Islet precursor cell (in vitro differentiated cells): ENCODE results near the gene NTM.
A peak's percentile ranks its signal among the peaks of the same experiment; 100 is the strongest.

Source experiments
- DNase-seq: peaks from one replicate; pipeline ENCODE4 v3.0.0-alpha.2; 2018

NTM gene

DNA sequence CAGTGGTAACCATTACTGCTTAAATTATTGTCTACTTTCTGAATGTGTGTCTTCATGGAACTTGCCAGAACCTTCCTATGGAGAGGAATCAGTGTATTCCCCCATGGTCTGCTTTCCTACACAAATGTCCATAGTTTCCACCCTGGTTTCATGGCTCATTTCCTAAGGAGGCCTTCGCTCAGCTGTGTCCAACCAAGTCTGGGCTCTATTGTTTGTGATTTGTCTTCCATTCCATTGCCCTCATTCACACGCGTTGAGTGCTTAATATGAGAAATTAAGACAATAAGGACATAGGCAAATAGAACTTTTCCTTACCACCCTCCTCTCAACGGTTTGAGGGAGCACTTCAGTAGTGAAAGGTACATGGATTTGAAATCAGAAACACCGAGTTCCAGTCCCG, 510.6 kb downstream of the NTM start:
- DNase-seq: no peak

DNA sequence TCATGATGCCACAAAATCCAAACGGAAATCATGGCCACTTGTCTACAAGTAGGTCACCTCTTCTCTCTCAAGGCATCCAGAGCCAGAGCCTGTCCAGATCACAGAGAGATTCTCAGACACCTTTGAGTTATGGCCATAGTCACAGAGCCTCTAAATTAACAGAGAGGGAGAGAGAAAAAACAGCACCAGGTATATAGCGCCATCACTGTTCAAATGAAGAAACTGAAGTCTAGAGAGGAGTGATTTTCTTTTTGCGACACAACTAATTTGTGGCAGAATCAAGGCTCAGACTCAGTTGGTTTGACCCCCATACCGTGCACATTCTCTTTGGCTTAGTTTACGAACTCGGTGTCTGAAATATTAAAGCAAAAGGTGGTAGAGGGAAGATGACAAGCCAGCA, 512.9 kb downstream of the NTM start:
- no peak for DNase-seq

- no peak for DNase-seq
Observed at GRCh38 chr11:131884461-131885073, 514.2 kb downstream of the NTM start.

- DNase-seq: no peak
Observed at GRCh38 chr11:131885431-131885830, 515.0 kb downstream of the NTM start.

GRCh38 chr11:131886201-131886600, 515.8 kb downstream of the NTM start:
- DNase-seq: no peak

- DNase-seq: no peak
Observed at GRCh38 chr11:131888230-131888855, 517.9 kb downstream of the NTM start.

DNA sequence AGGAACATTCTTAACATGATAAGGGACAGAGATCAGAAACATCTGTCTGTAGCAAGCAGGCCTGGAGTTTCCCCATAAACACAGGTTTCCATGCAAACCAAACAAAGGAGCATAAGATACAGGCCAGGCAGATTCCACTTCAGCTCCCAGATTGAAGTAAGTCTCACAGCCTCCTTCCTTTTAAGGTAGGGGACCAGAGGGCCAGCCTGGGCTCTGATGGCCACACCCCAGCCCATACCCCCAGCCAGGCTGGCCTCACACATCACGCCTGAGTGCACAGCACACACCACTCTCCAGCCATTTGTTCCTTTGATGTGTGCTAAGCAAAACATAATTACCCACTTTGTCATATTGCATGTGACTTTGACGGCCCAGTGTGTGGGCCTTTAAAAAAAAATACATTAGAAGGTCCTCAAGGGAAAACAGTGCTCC, 518.7 kb downstream of the NTM start:
- DNase-seq: peak; percentile 86

GRCh38 chr11:131889760-131890581, 519.6 kb downstream of the NTM start:
- no peak for DNase-seq

DNA sequence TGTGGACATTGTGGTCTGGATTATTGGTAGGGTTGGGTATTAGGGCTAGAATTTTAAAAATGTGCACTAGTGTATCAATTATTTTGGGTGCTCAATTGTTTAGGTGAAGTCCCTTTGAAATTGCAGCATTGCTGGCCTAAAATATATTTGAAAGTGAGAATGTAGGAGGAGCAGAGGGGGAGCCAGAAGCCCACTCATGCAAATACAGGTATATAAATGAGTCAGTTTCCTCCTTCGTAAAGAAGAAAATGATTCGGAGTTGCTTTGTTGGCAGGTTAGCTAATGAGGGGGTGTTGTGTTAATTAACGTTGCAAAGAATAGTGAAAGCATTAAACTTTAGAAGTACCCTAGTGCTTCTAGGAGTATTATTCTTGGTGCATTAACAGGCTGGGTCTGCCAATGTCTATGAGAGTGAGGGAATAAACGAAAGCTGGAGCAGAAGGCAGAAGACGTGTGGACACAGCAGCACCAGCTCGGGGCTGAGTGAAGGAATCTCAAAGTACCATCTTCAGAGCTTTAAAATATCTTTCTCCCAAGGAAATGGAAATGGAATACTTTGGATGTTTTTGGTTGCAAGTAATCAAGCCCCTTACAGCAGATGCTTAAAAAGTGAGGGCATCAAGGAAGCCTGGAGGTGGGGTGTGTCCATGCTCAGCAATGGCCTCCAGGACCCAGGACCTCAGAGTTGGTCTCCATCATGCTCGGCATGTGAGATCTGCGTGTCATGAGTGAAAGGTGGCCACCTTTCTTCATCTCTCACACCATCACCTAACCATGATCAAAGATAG, 522.9 kb downstream of the NTM start:
- DNase-seq: no peak

GRCh38 chr11:131893988-131894387, 523.6 kb downstream of the NTM start:
- no peak for DNase-seq

DNA sequence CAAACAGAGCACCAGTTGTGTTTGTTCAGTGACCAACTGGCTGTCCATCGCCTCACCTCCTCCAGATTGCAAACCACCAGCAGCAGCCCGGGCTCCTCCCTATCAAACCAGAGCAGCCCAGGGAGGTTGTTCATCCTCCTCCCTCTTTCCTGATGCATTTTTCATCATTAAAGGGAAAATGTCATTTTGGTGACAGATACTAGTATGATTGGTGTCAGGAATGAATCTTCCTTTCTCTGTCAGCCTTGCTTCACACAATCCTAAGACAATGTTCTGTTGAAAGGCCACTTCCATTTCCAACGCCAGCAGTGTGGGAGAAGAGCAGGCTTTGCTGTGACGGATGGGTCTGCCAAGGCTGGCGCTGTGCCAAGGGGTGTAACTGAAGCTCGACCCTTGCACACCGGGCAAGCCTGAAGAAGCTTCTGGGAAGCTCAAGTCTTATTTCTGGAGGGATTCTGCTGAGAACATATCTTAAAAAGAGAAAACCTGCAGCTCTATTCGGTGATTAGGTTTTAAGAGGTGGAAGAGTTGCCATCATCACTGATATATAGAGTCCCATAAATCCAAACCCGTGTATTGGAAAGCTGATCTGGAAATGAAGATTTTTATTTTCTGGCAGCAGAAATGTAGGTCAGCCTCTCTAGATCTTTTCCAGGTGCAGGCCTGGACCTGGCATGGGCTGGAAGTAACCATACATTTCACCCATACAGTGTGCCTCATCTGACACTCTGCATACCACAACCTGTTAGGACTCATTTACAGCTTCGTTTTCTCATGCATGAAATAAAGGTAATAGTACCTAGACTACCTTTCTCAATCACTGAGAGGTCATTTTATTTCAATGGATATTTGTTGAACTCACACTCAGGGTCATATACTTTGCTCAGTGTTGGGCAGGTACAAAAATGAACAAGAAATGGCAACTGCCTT, 524.5 kb downstream of the NTM start:
- DNase-seq: no peak

GRCh38 chr11:131895865-131896264, 525.5 kb downstream of the NTM start:
- DNase-seq: no peak

DNA sequence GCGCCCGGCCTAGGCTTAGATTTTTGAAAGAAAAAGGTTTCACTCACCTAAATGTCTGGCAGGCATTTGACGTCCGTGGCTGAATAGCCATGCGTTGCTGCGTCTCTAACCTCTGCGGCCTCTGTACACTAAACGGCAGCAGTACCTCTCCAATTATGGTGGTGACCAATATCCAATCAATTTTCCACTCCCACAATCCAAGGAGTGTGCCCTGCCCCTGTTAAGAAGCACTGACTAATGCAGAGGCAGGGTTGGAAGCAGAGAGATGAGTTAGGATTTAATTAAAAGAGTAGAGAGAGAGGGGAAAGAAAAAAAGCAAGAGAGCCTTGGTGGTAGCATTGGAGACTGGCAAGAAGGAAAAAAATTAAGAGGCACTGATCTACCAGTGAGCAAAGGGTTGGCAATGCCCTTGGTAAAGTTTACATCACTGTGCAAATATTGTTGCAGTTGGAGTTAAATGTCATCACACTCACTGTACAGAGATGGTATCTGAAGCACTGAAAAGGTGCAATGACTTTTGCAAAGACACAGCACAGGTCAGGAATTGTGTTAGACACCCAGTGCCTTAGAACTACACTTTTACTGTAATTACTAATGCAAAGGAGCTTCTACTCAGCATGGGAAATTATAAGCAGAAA, 526.7 kb downstream of the NTM start:
- no peak for DNase-seq

DNA sequence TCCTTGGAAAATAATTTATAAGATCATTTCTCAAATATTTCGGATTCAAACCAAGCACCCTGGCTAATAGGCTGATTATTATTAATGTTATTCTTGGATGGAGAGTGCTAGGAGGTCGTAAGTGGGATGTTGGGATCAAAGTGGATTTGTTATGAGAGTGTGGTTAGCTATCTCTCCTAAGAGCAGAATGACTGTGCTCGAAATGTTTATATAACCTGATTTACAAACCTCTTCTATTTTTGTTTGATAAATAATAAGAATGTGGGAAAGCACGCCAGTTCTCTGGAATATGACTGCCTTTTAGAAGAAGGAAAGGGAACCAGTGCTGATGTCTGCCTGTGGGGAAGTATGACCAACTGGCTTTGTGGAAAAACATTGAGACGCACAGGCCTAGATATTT, 527.5 kb downstream of the NTM start:
- no peak for DNase-seq

- DNase-seq: no peak
Observed at GRCh38 chr11:131898949-131899348, 528.5 kb downstream of the NTM start.

DNA sequence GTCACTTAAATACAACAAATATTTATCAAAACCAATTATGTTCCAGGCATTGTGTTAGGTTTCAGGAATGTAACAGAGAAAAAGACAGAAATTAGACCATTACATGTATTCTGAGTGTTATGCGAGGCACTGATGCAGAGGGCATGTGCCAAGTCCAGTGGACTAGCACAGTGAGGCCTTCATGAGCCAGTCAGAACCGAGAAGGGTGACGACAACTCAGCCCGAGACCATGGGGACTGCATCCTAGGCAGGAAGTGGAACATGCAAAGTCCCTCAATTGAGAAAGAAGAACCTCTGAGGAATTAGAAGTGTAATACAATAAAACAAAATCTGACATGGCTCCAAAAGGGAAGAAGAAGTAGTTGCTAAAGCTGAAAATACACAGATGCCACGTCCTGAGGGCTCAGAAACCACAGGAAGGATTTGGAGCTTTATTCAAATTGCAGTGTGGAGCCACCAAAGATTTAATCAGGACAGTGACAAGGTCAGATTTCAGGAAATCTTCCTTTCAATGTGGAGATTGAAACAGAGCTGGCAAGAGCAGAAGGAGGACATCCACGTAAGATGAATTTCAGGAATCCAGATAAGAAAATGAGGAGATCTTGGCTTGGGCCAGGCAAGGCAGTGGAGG, 529.6 kb downstream of the NTM start:
- DNase-seq: no peak

DNA sequence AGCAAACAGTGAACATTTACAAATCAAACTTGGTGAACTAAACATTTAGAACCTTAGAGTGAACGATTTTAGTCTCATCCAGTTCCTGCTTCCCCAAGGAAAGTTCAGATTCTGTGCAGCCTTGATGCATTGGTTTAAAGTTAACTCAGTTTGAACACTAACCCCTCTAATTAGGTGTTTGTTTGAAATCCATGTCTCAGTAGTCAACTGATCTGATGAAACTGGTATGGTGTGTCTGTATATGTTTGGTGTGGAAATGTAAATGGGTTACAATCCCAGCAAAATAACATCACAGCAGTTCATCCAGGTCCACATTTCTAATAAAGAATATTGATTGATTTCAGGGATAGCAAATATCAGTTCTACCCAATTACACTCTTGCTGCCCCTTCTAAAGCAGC, 532.0 kb downstream of the NTM start:
- DNase-seq: no peak

- no peak for DNase-seq
Observed at GRCh38 chr11:131903074-131903473, 532.7 kb downstream of the NTM start.

GRCh38 chr11:131904756-131905155, 534.3 kb downstream of the NTM start:
- DNase-seq: peak; percentile 83

DNA sequence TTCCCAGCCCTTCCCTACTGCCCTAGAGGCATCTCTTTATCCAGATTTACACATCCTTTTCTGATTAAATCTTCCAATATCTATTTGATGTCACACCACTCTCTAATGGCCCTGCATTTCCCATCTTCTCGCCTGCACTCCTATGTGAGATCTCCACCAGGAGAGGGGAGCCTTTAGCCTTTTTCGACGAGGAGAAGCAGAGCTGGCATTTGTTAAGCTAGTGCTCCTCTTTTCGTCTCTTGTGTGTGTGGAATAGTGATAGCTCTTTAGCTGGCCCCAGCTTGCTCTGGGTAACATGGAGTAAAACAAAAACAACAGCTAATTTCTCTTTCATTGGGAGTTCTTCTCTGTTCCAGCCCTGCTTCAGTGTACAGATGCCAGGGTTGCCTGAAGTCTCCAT, 536.5 kb downstream of the NTM start:
- no peak for DNase-seq

- DNase-seq: no peak
Observed at GRCh38 chr11:131907371-131907770, 537.0 kb downstream of the NTM start.
